HEK293 (cell line): ENCODE measurements around the gene RNF6.

Source experiments
- CTCF ChIA-PET: fragments of 350-600 bp; formaldehyde crosslinking; extraction: SDS; loops from one replicate; lab custom pipeline; 2021; ENCODE audit warnings: antibody characterized with exemption; lab: Yijun Ruan, JAX
- POLR2A ChIA-PET: fragments of 300-600 bp; formaldehyde crosslinking; extraction: SDS; loops from one replicate; lab custom pipeline; 2020; ENCODE audit warnings: antibody characterized with exemption, inconsistent platforms; lab: Yijun Ruan, JAX
- H3K27ac ChIP-seq: fragments of 200-500 bp; sonication (Bioruptor generic); 2 replicates; pipeline ENCODE4 v1.5.1; 2014; ENCODE audit warnings: low read depth, low read length, control low read depth, inconsistent platforms; ENCODE audit errors: extremely low read depth
- H3K36me3 ChIP-seq, 2 experiments: fragments of 200-500 bp in 1 of 2; sonication (Bioruptor generic) in 1 of 2; 1 replicate in 1 of 2; 2 replicates in 1 of 2; pipeline ENCODE4 v1.5.1; 2014 to 2017; ENCODE audit warnings: inconsistent platforms in 2 of 2, low read length in 2 of 2; ENCODE audit not compliant: control insufficient read depth in 2 of 2, insufficient read depth in 1 of 2
- H3K4me1 ChIP-seq: fragments of 200-500 bp; sonication (Bioruptor generic); 2 replicates; pipeline ENCODE4 v1.5.1; 2014; ENCODE audit warnings: mild to moderate bottlenecking, low read length, inconsistent platforms; ENCODE audit not compliant: control insufficient read depth, insufficient read depth
- H3K4me3 ChIP-seq: 2 replicates; pipeline ENCODE4 v1.5.1; 2011; ENCODE audit warnings: low read depth, mild to moderate bottlenecking, control low read depth, low read length, moderate library complexity
- H3K9me3 ChIP-seq: fragments of 200-500 bp; sonication (Bioruptor generic); 2 replicates; pipeline ENCODE4 v1.5.1; 2014; ENCODE audit warnings: low read depth, low read length, inconsistent platforms; ENCODE audit not compliant: control insufficient read depth, insufficient read depth
- ELK4 ChIP-seq: IDR thresholded peaks from 2 replicates; pipeline ENCODE4 v1.6.1; 2011; ENCODE audit warnings: mild to moderate bottlenecking, low read depth, low read length, borderline replicate concordance
- GLIS1 ChIP-seq: fragments of 450-650 bp; formaldehyde crosslinking; IDR thresholded peaks from 2 replicates; pipeline ENCODE4 v1.5.1; 2016; ENCODE audit warnings: missing biosample characterization, missing genetic modification characterization
- PRDM4 ChIP-seq: fragments of 450-650 bp; formaldehyde crosslinking; IDR thresholded peaks from 2 replicates; pipeline ENCODE4 v1.5.1; 2017; ENCODE audit warnings: missing biosample characterization, missing genetic modification characterization
- RBAK ChIP-seq: fragments of 450-650 bp; formaldehyde crosslinking; IDR thresholded peaks from 2 replicates; pipeline ENCODE4 v1.5.1; 2016; ENCODE audit warnings: missing biosample characterization, missing genetic modification characterization
- REST ChIP-seq: fragments of 450-650 bp; formaldehyde crosslinking; IDR thresholded peaks from 2 replicates; pipeline ENCODE4 v1.5.1; 2016; ENCODE audit warnings: missing biosample characterization, missing genetic modification characterization
- SCRT1 ChIP-seq: fragments of 450-650 bp; formaldehyde crosslinking; IDR thresholded peaks from 2 replicates; pipeline ENCODE4 v1.5.1; 2016; ENCODE audit warnings: missing biosample characterization, missing genetic modification characterization, borderline replicate concordance
- SP7 ChIP-seq: fragments of 450-650 bp; formaldehyde crosslinking; IDR thresholded peaks from 2 replicates; pipeline ENCODE4 v1.5.1; 2016; ENCODE audit warnings: missing biosample characterization, missing genetic modification characterization
- ZBTB21 ChIP-seq: fragments of 450-650 bp; formaldehyde crosslinking; IDR thresholded peaks from 2 replicates; pipeline ENCODE4 v1.5.1; 2017; ENCODE audit warnings: missing biosample characterization, missing genetic modification characterization
- ZBTB6 ChIP-seq: fragments of 450-650 bp; formaldehyde crosslinking; IDR thresholded peaks from 2 replicates; pipeline ENCODE4 v1.5.1; 2017; ENCODE audit warnings: missing biosample characterization, missing genetic modification characterization
- ZEB2 ChIP-seq: fragments of 450-650 bp; formaldehyde crosslinking; IDR thresholded peaks from 2 replicates; pipeline ENCODE4 v1.5.1; 2016; ENCODE audit warnings: missing biosample characterization, missing genetic modification characterization
- ZNF148 ChIP-seq: fragments of 450-650 bp; formaldehyde crosslinking; IDR thresholded peaks from 2 replicates; pipeline ENCODE4 v1.5.0; 2017; ENCODE audit warnings: missing biosample characterization, missing genetic modification characterization, borderline replicate concordance
- ZNF155 ChIP-seq: fragments of 450-650 bp; formaldehyde crosslinking; IDR thresholded peaks from 2 replicates; pipeline ENCODE4 v1.5.1; 2016; ENCODE audit warnings: missing biosample characterization, missing genetic modification characterization
- ZNF211 ChIP-seq: fragments of 450-650 bp; formaldehyde crosslinking; IDR thresholded peaks from 2 replicates; pipeline ENCODE4 v1.5.1; 2016; ENCODE audit warnings: low read depth, missing biosample characterization, missing genetic modification characterization
- ZNF23 ChIP-seq: fragments of 450-650 bp; formaldehyde crosslinking; IDR thresholded peaks from 2 replicates; pipeline ENCODE4 v1.5.1; 2016; ENCODE audit warnings: missing biosample characterization, missing genetic modification characterization, borderline replicate concordance
- ZNF248 ChIP-seq: fragments of 450-650 bp; formaldehyde crosslinking; IDR thresholded peaks from 2 replicates; pipeline ENCODE4 v1.5.1; 2017; ENCODE audit warnings: missing biosample characterization, missing genetic modification characterization
- ZNF280C ChIP-seq: fragments of 450-650 bp; formaldehyde crosslinking; IDR thresholded peaks from 2 replicates; pipeline ENCODE4 v1.5.1; 2016; ENCODE audit warnings: missing biosample characterization, missing genetic modification characterization
- ZNF354C ChIP-seq: fragments of 450-650 bp; formaldehyde crosslinking; IDR thresholded peaks from 2 replicates; pipeline ENCODE4 v1.5.1; 2016; ENCODE audit warnings: missing biosample characterization, missing genetic modification characterization, low read depth, borderline replicate concordance
- ZNF501 ChIP-seq: fragments of 450-650 bp; formaldehyde crosslinking; IDR thresholded peaks from 2 replicates; pipeline ENCODE4 v1.5.1; 2016; ENCODE audit warnings: missing biosample characterization, missing genetic modification characterization
- ZNF600 ChIP-seq: fragments of 450-650 bp; formaldehyde crosslinking; IDR thresholded peaks from 2 replicates; pipeline ENCODE4 v1.5.1; 2016; ENCODE audit warnings: missing biosample characterization, missing genetic modification characterization
- ZNF624 ChIP-seq: fragments of 450-650 bp; formaldehyde crosslinking; IDR thresholded peaks from 2 replicates; pipeline ENCODE4 v1.5.1; 2017; ENCODE audit warnings: missing biosample characterization, missing genetic modification characterization
- ZNF677 ChIP-seq: fragments of 450-650 bp; IDR thresholded peaks from 2 replicates; pipeline ENCODE4 v1.5.0; 2018; ENCODE audit warnings: missing biosample characterization, mild to moderate bottlenecking, missing genetic modification characterization, moderate library complexity
- ZNF837 ChIP-seq: fragments of 450-650 bp; formaldehyde crosslinking; IDR thresholded peaks from 2 replicates; pipeline ENCODE4 v1.5.1; 2016; ENCODE audit warnings: missing biosample characterization, missing genetic modification characterization
- ZSCAN23 ChIP-seq: fragments of 450-650 bp; formaldehyde crosslinking; IDR thresholded peaks from 2 replicates; pipeline ENCODE4 v1.5.1; 2016; ENCODE audit warnings: missing biosample characterization, missing genetic modification characterization

Gene RNF6

GRCh38 chr13:26197298-26197697 lies 24.8 kb downstream of the RNF6 start:
- H3K4me1 ChIP-seq, result no peaks in the 10 kb centered on the region
- no peak overlapping the region for H3K27ac ChIP-seq
- H3K36me3 ChIP-seq, result no peaks in the 10 kb centered on the region
- ChIA-PET POLR2A (no interaction called here), CTCF (no interaction called here)
- TF ChIP-seq ZNF354C (tag by site-specific recombination) (no peak), GLIS1 (tag by site-specific recombination) (no peak), ZSCAN23 (no peak), ZNF211 (tag by site-specific recombination) (no peak), SP7 (tag by site-specific recombination) (no peak), REST (tag by site-specific recombination) (no peak), RBAK (tag by site-specific recombination) (no peak), ZNF155 (tag by site-specific recombination) (no peak), ELK4 (no peak), ZEB2 (tag by site-specific recombination) (no peak), ZNF600 (tag by site-specific recombination) (no peak), ZBTB21 (tag by site-specific recombination) (no peak), ZNF248 (tag by site-specific recombination) (no peak), ZNF280C (tag by site-specific recombination) (no peak), SCRT1 (tag by site-specific recombination) (no peak)
- H3K9me3 ChIP-seq, result no peaks in the 10 kb centered on the region; the same call in 1 of the 2 replicates
- H3K4me3 ChIP-seq, result no peak overlapping the region

- Histone ChIP-seq H3K4me1 (no peaks in the 10 kb centered on the region), H3K36me3 (no peaks in the 10 kb centered on the region), H3K27ac (no peak overlapping the region), H3K4me3 (no peak overlapping the region), H3K9me3 (no peaks in the 10 kb centered on the region)
- ChIA-PET CTCF (interaction anchor here (0.6 to 4.8 kb wide), 5 partner anchors 309 to 945 kb away, joined by 3 to 52 read pairs (median 4); no protein-coding TSS in a partner anchor), POLR2A (no interaction called here)
- TF ChIP-seq ZNF624 (tag by site-specific recombination), result no peak
- TF ChIP-seq ZNF677 (tag by site-specific recombination), result no peak
- TF ChIP-seq ZNF23 (tag by site-specific recombination), result no peak
- TF ChIP-seq ZNF148 (tag by site-specific recombination), result no peak
- no peak for TF ChIP-seq RBAK (tag by site-specific recombination)
- TF ChIP-seq ZBTB6, result no peak
- no peak for TF ChIP-seq PRDM4 (tag by site-specific recombination)
- TF ChIP-seq ZNF837 (tag by site-specific recombination), result no peak
- no peak for TF ChIP-seq ZNF501
Measured at GRCh38 chr13:26186995-26187394, 35.1 kb downstream of the RNF6 start.
